HepG2 (cell line): Measurements from ENCODE around the gene DDX31. TPM values are rescaled to one million over a fixed set of nuclear protein-coding genes. Genes with fewer than 3 reads are reported as not detected.

Source experiments
- ATAC-seq: fragments of 200-7000 bp; cut with Tn5 transposase; 3 replicates; pipeline ENCODE4 v1.9.1; 2020; ENCODE audit warnings: mild to moderate bottlenecking, moderate library complexity
- BruUV-seq: library from RNA; stranded (reverse); fragments of 400-500 nt; replicated peaks from 2 replicates; lab custom pipeline; 2021; lab: Mats Ljungman, UMichigan
- CTCF ChIA-PET: fragments of 300-600 bp; formaldehyde crosslinking; extraction: SDS; loops from one replicate; lab custom pipeline; 2021; ENCODE audit warnings: low total read pairs, inconsistent platforms, low intra/inter-chr PET ratio; lab: Yijun Ruan, JAX
- POLR2A ChIA-PET: fragments of 350-600 bp; sonication (Branson Sonifier 250); formaldehyde crosslinking; loops from one replicate; lab custom pipeline; 2020; ENCODE audit warnings: antibody characterized with exemption, inconsistent platforms; lab: Yijun Ruan, JAX
- DNase-seq: peaks from one replicate; pipeline ENCODE4 v3.0.0-alpha.2; 2015; ENCODE audit warnings: low spot score
- FAIRE-seq: peaks from 3 replicates; lab custom pipeline; 2011; peaks lifted over from hg19 to GRCh38; lab: Jason Lieb, UNC
- H2AFZ ChIP-seq: one replicate; pipeline ENCODE4 v1.6.1; 2011; ENCODE audit warnings: low read length, inconsistent platforms
- H3K27ac ChIP-seq: fragments of 300-600 bp; 3 replicates; pipeline ENCODE4 v1.8.0; 2011; ENCODE audit warnings: mixed run types, mild to moderate bottlenecking, mixed read lengths, low read length, inconsistent platforms; ENCODE audit not compliant: insufficient read depth; ENCODE audit errors: extremely low read length
- H3K27me3 ChIP-seq, 2 experiments: fragments of 200-600 bp in 1 of 2; 2 replicates in 1 of 2; 3 replicates in 1 of 2; pipeline versions ENCODE4 v1.6.0 to v1.8.0; 2011; ENCODE audit warnings: low read length in 2 of 2, mild to moderate bottlenecking in 2 of 2, moderate library complexity in 2 of 2, inconsistent platforms in 1 of 2; ENCODE audit not compliant: insufficient read depth in 2 of 2, control insufficient read depth in 1 of 2
- H3K36me3 ChIP-seq, 2 experiments: fragments of 200-600 bp in 1 of 2; replicated peaks in 1 of 2; 2 replicates in 1 of 2; 3 replicates in 1 of 2; pipeline versions ENCODE4 v1.5.1 to v1.8.0; 2011; ENCODE audit warnings: low read length in 2 of 2, inconsistent platforms in 1 of 2; ENCODE audit not compliant: insufficient read depth in 2 of 2, control insufficient read depth in 1 of 2
- H3K4me1 ChIP-seq: 2 replicates; pipeline ENCODE4 v1.5.1; 2012; ENCODE audit warnings: low read length, inconsistent platforms; ENCODE audit not compliant: insufficient read depth
- H3K4me2 ChIP-seq: 2 replicates; pipeline ENCODE4 v1.6.0; 2011; ENCODE audit warnings: low read depth, low read length, inconsistent platforms
- H3K4me3 ChIP-seq, 3 experiments: fragments of 200-600 bp in 1 of 3; sonication (generic), shearing (Covaris generic) in 1 of 3; replicated peaks in 1 of 3; 2 replicates each; pipeline ENCODE4 v1.5.1; 2011 to 2016; ENCODE audit warnings: low read length in 3 of 3, inconsistent platforms in 2 of 3, low read depth in 2 of 3, mild to moderate bottlenecking in 2 of 3, control low read depth in 1 of 3, mixed read lengths in 1 of 3; ENCODE audit not compliant: insufficient read depth in 1 of 3
- H3K79me2 ChIP-seq: one replicate; pipeline ENCODE4 v1.6.1; 2011; ENCODE audit warnings: low read length, inconsistent platforms; ENCODE audit not compliant: insufficient read depth
- H3K9ac ChIP-seq: 2 replicates; pipeline ENCODE4 v1.6.0; 2011; ENCODE audit warnings: mild to moderate bottlenecking, low read depth, low read length, inconsistent platforms; ENCODE audit not compliant: insufficient read depth
- H3K9me3 ChIP-seq: 2 replicates; pipeline ENCODE4 v1.5.1; 2012; ENCODE audit warnings: mild to moderate bottlenecking, low read length
- H4K20me1 ChIP-seq: 2 replicates; pipeline ENCODE4 v1.6.0; 2011; ENCODE audit warnings: inconsistent platforms, mild to moderate bottlenecking, low read length, moderate library complexity; ENCODE audit not compliant: insufficient read depth
- CREB1 ChIP-seq, 2 experiments: fragments of 450-650 bp in 1 of 2; IDR thresholded peaks; 2 replicates each; pipeline ENCODE4 v1.6.1; 2016 to 2017; ENCODE audit warnings: control low read depth in 1 of 2, mild to moderate bottlenecking in 1 of 2, missing compliant biosample characterization in 1 of 2, missing genetic modification characterization in 1 of 2
- HNF1A ChIP-seq, 2 experiments: sonication (generic) in 1 of 2; formaldehyde crosslinking in 1 of 2; IDR thresholded peaks; 2 replicates each; pipeline versions ENCODE4 v1.4.0 to v1.6.1; 2016 to 2020; ENCODE audit warnings: borderline replicate concordance in 1 of 2, low read depth in 1 of 2, mild to moderate bottlenecking in 1 of 2, missing genetic modification reagents in 1 of 2
- REXO4 ChIP-seq: sonication (generic); formaldehyde crosslinking; IDR thresholded peaks from 2 replicates; pipeline ENCODE4 v1.8.0; 2022; ENCODE audit warnings: missing genetic modification reagents, mild to moderate bottlenecking, borderline replicate concordance
- RNF2 ChIP-seq: fragments of 450-650 bp; conservative IDR thresholded peaks from 2 replicates; pipeline ENCODE4 v1.6.1; 2016; ENCODE audit warnings: low read depth
- TFDP1 ChIP-seq: IDR thresholded peaks from 2 replicates; pipeline ENCODE4 v1.6.1; 2016; ENCODE audit warnings: missing compliant biosample characterization, missing genetic modification reagents, borderline replicate concordance
- TRIM24 ChIP-seq: sonication (generic); formaldehyde crosslinking; IDR thresholded peaks from 2 replicates; pipeline ENCODE4 v1.8.0; 2022; ENCODE audit warnings: mild to moderate bottlenecking, missing genetic modification reagents
- ZBED4 ChIP-seq: sonication (generic); formaldehyde crosslinking; IDR thresholded peaks from 2 replicates; pipeline ENCODE4 v1.4.0; 2020; ENCODE audit warnings: missing genetic modification reagents, borderline replicate concordance
- ZFYVE20 ChIP-seq: sonication (generic); formaldehyde crosslinking; IDR thresholded peaks from 2 replicates; pipeline ENCODE4 v1.8.0; 2023; ENCODE audit warnings: low read depth, mild to moderate bottlenecking, moderate library complexity, missing genetic modification reagents, borderline replicate concordance
- ZNF274 ChIP-seq: sonication (generic); formaldehyde crosslinking; IDR thresholded peaks from 2 replicates; pipeline ENCODE4 v1.5.1; 2020; ENCODE audit warnings: mild to moderate bottlenecking, missing genetic modification reagents
- ZNF574 ChIP-seq: sonication (generic); formaldehyde crosslinking; IDR thresholded peaks from 2 replicates; pipeline ENCODE4 v1.4.0; 2020; ENCODE audit warnings: missing genetic modification reagents
- ZNF589 ChIP-seq: sonication (generic); formaldehyde crosslinking; conservative IDR thresholded peaks from 2 replicates; pipeline ENCODE4 v1.8.0; 2022; ENCODE audit warnings: mild to moderate bottlenecking, moderate library complexity, missing genetic modification reagents
- ZSCAN25 ChIP-seq: sonication (generic); formaldehyde crosslinking; IDR thresholded peaks from 2 replicates; pipeline ENCODE4 v1.8.0; 2022; ENCODE audit warnings: mild to moderate bottlenecking, missing genetic modification reagents
- WGBS: methylation state at CpG from one replicate; pipeline ENCODE4 v1.1.6; 2017; ENCODE audit warnings: low lambda C conversion rate; 5-methylcytosine and 5-hydroxymethylcytosine counted together
- in situ Hi-C: cut with HindIII; loops from 2 replicates; pipeline ENCODE4 v1.10.0; 2017; ENCODE audit warnings: low pct_unique_long_range_greater_than_20kb; ENCODE audit not compliant: extremely low pct_ligation_motif_present
- intact Hi-C: fragments of 100-400 bp; cut with micrococcal nuclease; formaldehyde crosslinking; loops from one replicate; pipeline ENCODE4 v1.10.0; 2022; ENCODE audit not compliant: unreplicated experiment
- polyA plus RNA-seq, 8 experiments: library from polyadenylated mRNA; depleted of rRNA in 3 of 8; stranded (reverse) in 7 of 8; unstranded in 1 of 8; fragments of >200 nt; fragmentation: Illumina TruSeq in 4 of 8; extraction: Trizol in 4 of 8; gene quantifications; 2 replicates each; pipeline versions ENCODE4 v1.2.1 to v1.2.3, GENCODE V29; 2011 to 2016; ENCODE audit warnings: low read depth in 4 of 8, missing spikeins in 1 of 8, mixed read lengths in 1 of 8; ENCODE audit not compliant: insufficient read depth in 1 of 8
- total RNA-seq, 5 experiments: library from RNA; depleted of rRNA; stranded (reverse); fragments of >200 nt; fragmentation: Illumina TruSeq; extraction: Trizol; gene quantifications; 2 replicates each; pipeline ENCODE4 v1.2.3, GENCODE V29; 2016; ENCODE audit warnings: low read depth in 1 of 5

DDX31 gene
- total and polyA plus RNA-seq, 2 of the 13 experiments (the other 11 are each of a cell fraction or from before 2014, with no cell fraction given): 11.4 to 16.3 TPM

GRCh38 chr9:132590037-132590317 is 79.8 kb downstream of the DDX31 start:
- Histone ChIP-seq H3K4me3 (no peak overlapping the region; a peak in 1 of 6 replicates), H2AFZ (no peak overlapping the region), H3K4me2 (no peak overlapping the region), H3K79me2 (no peaks in the 10 kb centered on the region), H3K36me3 (peaks cover 0 to 10% of the 10 kb centered on the region in 2 experiments; a peak in 1 of 5 replicates), H3K9ac (no peak overlapping the region), H3K27me3 (peaks cover 6 to 54% of the 10 kb centered on the region in 2 experiments), H3K9me3 (no peaks in the 10 kb centered on the region), H4K20me1 (peaks cover 3% of the 10 kb centered on the region; the same call in 1 of the 2 replicates), H3K4me1 (no peaks in the 10 kb centered on the region), H3K27ac (no peak overlapping the region)
- DNase-seq (no peak), FAIRE-seq (no peak), ATAC-seq (no peak)
- in situ Hi-C loops: no loop called here
- ChIA-PET POLR2A (no interaction called here), CTCF (no interaction called here)
- intact Hi-C loops: no loop called here
- no TSS peak for BruUV-seq
- WGBS: 69% methylated on average over 9 of the region's 17 CpGs
- TF ChIP-seq ZNF274 (CRISPR knock-in tag) (no peak), TRIM24 (CRISPR knock-in tag) (no peak), RNF2 (no peak), ZSCAN25 (CRISPR knock-in tag) (no peak), REXO4 (CRISPR knock-in tag) (no peak), HNF1A (IDR thresholded peaks at IDR 0.05; ENCODE audit: low read depth) (no peak), HNF1A (CRISPR knock-in tag; IDR thresholded peaks at IDR 0.05; ENCODE audit: borderline replicate concordance) (no peak), ZFYVE20 (CRISPR knock-in tag) (no peak), ZNF589 (CRISPR knock-in tag) (no peak), ZNF574 (CRISPR knock-in tag) (no peak), ZBED4 (CRISPR knock-in tag) (no peak), CREB1 (IDR thresholded peaks at IDR 0.05) (no peak), CREB1 (CRISPR knock-in tag; IDR thresholded peaks at IDR 0.05) (no peak), TFDP1 (CRISPR knock-in tag) (no peak)
